GOT3 (cell line): ENCODE results near the gene CT45A9.
"Not testable (repeated sequence)": the region's sequence is repeated elsewhere in the genome, so short reads cannot be mapped to it uniquely, and the experiment has no call there.

Source experiments
- DNase-seq: peaks from one replicate; lab custom pipeline; 2025; ENCODE audit warnings: mixed read lengths; lab: John Stamatoyannopoulos, UW

CT45A9 gene, protein sequence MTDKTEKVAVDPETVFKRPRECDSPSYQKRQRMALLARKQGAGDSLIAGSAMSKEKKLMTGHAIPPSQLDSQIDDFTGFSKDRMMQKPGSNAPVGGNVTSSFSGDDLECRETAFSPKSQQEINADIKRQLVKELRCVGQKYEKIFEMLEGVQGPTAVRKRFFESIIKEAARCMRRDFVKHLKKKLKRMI

DNA sequence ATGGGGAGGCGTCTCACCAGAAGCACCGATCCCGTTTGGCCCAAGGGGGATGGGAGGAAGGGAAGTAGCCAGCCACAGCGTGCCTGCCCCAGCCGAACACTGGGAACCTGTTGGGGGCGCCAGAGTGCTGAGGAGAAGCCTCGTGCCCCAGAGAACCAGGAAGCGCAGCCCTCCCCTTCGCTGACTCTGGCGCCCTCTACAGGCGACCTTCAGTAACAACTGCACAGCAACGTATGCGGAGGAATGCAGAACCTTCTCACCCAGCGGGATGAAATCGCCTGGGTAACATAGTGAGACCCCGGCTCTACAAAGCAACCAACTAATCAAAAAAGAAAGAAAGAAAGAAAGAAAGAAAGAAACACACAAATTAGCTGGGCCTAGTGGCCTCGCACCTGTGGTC, at the start of gene CT45A9:
TSS of gene CT45A9 (minus strand) at position 101 of the 400 bp plus-strand sequence. CDS start 3,751 bp downstream, outside the sequence.
- DNase-seq, result not testable (repeated sequence)

DNA sequence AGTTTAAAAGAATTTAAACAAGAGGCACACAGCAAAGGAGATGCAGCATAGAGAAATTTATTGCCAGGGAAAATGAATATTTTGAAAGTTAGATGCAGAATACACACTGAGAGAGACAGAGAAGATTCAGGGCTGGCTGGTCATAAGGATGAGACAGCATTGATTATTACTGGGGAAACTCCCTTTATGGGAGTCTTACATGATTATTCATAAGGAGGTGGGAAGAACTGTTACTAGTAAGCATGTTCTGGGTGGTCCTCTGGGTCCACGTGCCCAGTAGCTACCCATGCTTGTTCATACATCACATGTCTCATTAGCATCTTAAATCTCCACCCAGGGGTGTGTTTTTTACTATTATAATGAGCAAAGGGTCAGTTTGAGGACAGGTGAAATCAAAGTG, 48.9 kb upstream of the CT45A9 start:
- DNase-seq, result not testable (repeated sequence)

DNA sequence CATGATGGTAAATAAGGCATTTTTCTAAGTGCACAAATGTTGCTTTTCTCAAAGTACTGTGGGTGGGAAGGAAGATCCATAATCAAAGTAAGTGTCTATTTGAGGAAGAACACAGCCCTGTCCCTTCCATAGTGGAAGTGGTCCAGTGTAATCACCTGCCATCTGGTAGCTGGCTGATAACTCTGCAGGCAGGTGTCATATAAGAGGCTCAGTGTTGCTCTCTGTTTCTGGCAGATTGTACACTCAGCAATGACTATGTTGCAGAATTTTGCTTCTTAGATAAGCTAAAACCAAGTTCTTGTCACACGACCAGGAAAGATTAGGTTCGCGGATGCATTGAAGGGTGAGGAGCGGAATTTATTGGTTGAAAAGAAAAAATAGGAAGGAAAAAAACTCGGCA, 42.8 kb upstream of the CT45A9 start:
- DNase-seq, result no peak

DNA sequence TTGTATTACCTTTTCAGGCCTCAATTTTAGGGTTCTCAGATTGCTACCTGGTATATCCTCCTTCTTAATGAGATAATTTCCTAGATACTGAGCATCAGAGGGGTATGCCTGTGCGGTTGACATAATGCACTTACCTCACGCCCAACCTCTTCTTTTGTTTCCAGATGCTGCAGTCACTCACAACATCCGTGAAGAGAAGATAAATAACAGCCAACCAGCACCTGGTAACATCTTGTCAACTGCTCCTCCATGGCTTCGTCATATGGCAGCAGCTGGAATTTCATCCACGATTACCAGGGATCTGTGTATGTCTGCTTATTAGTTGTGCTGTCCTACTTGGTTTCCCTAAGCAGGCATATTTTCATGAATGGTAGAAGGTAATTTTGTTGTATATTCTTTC, 38.6 kb upstream of the CT45A9 start:
- DNase-seq, result no peak

DNA sequence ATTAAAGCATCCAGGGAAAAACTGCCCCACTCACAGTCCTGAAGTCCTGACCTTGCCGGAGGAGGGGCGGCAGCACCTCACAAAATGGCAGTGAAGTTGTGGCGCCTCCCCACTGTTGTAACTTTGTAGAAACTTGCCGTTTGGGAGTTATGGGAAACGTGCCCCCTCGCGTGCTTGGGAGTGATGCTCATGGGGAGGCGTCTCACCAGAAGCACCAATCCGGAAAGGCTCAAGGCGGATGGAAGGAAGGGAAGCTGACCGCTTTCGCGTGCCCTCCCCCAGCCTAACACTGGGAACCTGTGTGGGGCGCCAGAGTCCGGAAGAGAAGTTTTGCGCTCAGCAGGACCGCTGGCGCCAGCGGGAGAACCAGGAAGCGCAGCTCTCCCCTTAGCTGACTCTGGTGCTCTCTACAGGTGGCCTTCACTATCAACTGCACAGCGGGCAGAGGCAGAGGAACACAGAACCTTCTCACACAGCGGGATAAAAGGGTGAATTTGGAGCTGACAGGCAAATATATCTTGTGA, 21.7 kb upstream of the CT45A9 start, which contains the start of the genes CT45A10 and SAGE1:
TSS of gene CT45A10 (minus strand) at position 151 of the 524 bp plus-strand sequence. CDS start 8,100 bp downstream, outside the sequence.
TSS of gene SAGE1 (plus strand) at position 423 of the 524 bp plus-strand sequence. CDS start 2,527 bp downstream, outside the sequence.
- DNase-seq, result no peak

DNA sequence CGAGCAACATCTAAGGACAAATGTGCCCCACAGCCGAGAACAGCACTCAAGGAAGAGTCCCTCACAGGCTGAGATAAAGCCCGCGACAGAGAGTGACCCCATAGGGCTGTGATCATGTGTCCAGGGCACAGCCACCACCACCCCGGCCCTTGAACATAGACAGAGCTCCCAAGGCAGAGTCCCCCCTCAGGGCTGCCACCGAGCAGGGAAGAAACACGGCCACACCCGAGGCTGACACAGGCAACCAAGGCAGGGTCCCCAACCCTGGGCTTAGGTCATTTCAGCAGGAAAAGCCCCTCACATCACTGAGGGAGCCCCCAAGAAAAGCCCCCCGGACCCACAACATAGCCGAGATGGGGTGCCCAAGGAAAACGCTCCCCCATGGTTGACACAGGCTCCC, 21.2 kb upstream of the CT45A9 start:
- no peak for DNase-seq

DNA sequence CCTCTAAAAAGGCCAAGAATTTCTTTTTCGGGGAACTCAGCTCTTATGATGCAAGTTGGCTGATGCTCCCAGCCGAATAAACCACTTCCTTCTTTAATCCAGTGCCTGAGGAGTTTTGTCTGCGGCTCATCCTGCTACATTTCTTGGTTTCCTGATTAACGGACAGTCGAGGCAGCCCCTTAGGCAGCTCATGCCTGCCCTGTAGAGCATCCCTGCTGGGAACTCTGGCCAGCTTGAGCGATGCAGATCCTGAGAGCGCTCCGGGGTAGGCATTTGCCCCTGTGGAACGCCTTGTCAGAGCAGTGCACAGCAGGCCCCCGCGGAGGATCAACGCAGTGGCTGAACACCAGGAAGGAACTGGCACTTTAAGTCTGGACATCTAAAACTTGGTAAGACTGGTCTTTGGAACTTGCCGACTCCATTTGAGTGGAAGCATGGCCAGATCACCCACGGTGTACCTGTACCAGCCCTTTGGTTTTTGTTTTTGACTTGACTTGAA, 18.5 kb upstream of the CT45A9 start:
- no peak for DNase-seq

DNA sequence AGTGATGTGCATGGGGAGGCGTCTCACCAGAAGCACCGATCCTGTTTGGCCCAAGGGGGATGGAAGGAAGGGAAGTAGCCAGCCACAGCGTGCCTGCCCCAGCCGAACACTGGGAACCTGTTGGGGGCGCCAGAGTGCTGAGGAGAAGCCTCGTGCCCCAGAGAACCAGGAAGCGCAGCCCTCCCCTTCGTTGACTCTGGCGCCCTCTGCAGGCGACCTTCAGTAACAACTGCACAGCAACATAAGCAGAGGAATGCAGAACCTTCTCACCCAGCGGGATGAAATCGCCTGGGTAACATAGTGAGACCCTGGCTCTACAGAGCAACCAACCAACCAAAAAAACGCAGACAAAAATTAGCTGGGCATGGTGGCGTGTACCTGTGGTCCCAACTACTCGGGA, 17.4 kb upstream of the CT45A9 start:
- not testable (repeated sequence) for DNase-seq

DNA sequence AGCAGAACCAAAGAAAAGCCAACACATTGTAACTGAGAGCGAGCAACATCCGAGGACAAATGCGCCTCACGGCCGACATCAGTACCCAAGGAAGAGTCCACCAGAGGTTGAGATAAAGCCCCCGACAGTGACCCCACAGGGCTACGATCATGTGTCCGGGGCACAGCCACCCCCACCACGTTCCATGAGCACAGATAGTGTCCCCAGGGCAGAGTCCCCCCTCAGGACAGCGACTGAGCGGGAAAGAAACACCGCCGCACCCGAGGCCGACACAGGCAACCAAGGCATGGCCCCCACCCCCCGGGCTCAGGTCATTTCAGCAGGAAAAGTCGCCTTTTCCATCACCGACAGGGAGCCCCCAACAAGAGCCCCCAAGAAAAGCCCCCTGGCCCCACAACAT, 16.6 kb upstream of the CT45A9 start:
- DNase-seq, result not testable (repeated sequence)

DNA sequence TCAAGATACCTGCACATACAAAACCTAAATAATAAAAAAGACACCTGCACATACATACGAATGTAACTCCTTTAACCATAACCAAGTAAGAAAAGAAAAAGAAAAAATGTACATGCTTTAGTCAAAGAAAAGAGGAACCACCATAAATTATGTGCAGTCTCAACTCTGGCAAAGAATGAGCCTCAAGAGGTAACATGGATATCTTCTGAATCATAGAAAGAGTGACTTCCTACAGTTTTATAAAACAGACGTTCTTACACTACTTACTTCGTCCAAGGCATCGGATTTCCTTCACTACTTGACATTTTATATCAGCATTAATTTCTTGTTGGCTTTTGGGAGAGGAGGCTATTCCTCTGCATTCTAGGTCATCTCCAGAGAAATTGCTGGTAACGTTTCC, 11.1 kb upstream of the CT45A9 start:
- not testable (repeated sequence) for DNase-seq

DNA sequence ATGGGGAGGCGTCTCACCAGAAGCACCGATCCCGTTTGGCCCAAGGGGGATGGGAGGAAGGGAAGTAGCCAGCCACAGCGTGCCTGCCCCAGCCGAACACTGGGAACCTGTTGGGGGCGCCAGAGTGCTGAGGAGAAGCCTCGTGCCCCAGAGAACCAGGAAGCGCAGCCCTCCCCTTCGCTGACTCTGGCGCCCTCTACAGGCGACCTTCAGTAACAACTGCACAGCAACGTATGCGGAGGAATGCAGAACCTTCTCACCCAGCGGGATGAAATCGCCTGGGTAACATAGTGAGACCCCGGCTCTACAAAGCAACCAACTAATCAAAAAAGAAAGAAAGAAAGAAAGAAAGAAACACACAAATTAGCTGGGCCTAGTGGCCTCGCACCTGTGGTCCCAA, 17.2 kb downstream of the CT45A9 start, which contains the start of gene CT45A8:
TSS of gene CT45A8 (minus strand) at position 101 of the 400 bp plus-strand sequence. CDS start 3,755 bp downstream, outside the sequence.
- DNase-seq, result not testable (repeated sequence)

DNA sequence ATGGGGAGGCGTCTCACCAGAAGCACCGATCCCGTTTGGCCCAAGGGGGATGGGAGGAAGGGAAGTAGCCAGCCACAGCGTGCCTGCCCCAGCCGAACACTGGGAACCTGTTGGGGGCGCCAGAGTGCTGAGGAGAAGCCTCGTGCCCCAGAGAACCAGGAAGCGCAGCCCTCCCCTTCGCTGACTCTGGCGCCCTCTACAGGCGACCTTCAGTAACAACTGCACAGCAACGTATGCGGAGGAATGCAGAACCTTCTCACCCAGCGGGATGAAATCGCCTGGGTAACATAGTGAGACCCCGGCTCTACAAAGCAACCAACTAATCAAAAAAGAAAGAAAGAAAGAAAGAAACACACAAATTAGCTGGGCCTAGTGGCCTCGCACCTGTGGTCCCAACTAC, 34.4 kb downstream of the CT45A9 start, which contains the start of gene CT45A7:
TSS of gene CT45A7 (minus strand) at position 101 of the 400 bp plus-strand sequence. CDS start 3,747 bp downstream, outside the sequence.
- DNase-seq, result not testable (repeated sequence)

DNA sequence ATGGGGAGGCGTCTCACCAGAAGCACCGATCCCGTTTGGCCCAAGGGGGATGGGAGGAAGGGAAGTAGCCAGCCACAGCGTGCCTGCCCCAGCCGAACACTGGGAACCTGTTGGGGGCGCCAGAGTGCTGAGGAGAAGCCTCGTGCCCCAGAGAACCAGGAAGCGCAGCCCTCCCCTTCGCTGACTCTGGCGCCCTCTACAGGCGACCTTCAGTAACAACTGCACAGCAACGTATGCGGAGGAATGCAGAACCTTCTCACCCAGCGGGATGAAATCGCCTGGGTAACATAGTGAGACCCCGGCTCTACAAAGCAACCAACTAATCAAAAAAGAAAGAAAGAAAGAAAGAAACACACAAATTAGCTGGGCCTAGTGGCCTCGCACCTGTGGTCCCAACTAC, 51.7 kb downstream of the CT45A9 start, which contains the start of gene CT45A2:
TSS of gene CT45A2 (minus strand) at position 101 of the 400 bp plus-strand sequence. CDS start 3,747 bp downstream, outside the sequence.
- not testable (repeated sequence) for DNase-seq
